Stimulated activated CD8-positive, alpha-beta memory T cell treated with anti-CD3 and anti-CD28 coated beads, Interleukin-12 subunit alpha, Interleukin-12 subunit beta, amount 100 ng/mL, for 24 hours (primary cell): ENCODE measurements around the gene PHKB.
"Not testable (repeated sequence)": the region's sequence is repeated elsewhere in the genome, so short reads cannot be mapped to it uniquely, and the experiment has no call there.

Experiments used
- DNase-seq: peaks from one replicate; pipeline ENCODE4 v3.0.0-alpha.2; 2020; ENCODE audit errors: extremely low read depth

PHKB gene

DNA sequence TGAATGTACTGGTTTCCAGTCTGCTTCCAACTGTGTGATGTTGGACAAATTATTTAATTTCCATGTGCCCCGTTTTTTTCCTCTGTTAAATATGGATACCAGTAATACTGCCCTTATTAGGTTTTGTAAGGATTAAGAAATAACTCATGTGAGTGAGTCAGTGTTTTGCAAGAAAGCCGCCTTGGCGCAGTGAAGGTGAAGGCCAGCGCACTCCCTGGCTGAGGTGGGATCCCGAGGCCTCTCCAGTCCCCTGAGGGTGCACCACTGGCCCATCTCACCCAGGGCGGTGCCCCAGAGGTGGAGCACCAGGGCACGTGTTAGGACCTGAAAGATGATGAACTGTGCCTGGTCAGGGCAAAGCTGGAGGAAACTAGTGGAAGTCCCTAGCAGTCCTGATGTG lies 43.5 kb downstream of the PHKB start:
- DNase-seq, result no peak

DNA sequence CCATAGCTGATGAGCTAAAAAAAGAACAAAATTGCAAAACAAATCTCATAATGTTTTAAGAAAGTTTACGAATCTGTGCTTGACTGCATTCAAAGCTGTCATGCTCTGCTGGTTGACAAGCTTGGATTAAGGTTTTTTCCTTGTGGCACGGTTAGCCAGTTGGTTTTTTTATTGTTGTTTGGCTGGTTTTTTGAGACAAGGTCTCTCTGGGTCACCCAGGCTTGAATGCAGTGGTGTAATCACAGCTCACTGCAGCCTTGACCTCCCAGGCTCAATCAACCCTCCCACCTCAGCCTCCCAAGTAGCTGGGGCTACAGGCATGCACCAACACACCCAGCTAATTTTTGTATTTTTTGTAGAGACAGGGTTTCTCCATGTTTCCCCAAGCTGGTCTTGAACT lies 45.7 kb downstream of the PHKB start:
- no peak for DNase-seq

DNA sequence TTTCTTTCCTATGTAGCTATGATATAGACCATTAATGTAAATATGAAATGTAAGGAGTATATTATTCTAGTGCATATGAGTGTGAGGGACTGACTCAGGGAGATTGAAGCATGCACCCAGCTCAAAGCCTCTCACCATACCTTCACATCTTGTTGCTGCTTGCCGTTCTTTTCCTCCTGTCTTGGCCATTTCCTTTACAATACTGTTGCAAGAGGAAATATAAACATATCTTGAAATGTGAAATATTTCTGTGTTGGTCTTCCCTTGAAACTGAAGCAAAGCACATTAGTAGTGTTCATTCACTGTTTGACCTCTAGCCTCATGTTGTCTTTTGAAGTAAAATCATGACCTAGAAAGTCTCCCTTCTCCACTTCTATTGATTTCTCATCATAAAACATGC lies 46.6 kb downstream of the PHKB start:
- DNase-seq, result no peak

DNA sequence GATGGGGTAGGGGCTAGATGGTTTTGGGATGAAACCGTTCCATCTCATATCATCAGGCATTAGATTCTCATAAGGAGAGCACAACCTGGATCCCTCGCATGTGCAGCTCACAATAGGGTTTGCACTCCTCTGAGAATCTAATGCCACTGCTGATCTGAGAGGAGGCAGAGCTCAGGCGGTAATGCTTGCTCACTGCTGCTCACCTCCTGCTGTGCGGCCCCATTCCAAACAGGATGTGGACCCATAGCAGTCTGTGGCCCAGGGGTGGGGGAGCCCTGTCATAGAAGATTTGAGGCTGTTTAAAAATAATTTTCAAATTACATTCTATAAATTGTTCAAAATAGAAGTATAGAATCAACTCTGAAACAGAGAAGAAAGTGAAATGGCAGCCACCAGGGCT lies 50.8 kb downstream of the PHKB start:
- DNase-seq, result no peak

DNA sequence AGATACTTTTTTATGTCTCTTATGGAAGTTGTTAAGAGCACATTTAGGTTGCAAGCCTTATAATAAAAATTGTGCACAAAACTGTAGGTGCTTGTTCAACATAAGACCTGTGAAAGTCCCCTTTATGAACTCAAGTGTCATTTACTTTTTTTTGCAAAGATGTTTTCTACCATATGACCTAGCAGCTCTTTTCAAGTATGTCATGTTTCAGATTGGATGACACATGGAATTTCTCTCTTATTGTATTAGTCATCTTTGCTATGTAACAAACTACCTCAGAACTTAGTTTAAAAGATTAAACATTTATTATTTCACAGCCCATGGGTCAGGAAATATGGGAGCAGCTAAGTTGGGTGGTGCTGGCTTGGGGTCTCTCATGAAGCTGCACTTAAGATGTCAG lies 57.9 kb downstream of the PHKB start:
- DNase-seq, result no peak

DNA sequence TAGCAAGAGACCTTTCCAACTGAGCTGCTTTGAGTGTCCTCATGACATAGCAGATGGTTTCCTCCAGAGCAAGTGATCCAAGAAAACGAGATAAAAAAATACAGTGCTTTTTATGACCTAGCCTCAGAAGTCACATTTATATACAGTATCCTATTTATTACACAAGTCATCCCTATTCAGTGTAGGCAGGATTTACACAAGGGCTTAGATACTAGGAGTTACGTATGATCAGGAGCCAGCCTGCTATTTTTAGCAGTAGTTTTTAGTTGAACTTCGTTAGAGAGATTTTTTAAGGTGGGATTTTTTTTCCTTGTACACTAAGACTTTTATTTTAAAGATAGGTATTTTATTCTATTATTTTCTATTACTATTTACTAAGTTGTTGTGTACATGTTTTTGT lies 58.4 kb downstream of the PHKB start:
- DNase-seq, result no peak

DNA sequence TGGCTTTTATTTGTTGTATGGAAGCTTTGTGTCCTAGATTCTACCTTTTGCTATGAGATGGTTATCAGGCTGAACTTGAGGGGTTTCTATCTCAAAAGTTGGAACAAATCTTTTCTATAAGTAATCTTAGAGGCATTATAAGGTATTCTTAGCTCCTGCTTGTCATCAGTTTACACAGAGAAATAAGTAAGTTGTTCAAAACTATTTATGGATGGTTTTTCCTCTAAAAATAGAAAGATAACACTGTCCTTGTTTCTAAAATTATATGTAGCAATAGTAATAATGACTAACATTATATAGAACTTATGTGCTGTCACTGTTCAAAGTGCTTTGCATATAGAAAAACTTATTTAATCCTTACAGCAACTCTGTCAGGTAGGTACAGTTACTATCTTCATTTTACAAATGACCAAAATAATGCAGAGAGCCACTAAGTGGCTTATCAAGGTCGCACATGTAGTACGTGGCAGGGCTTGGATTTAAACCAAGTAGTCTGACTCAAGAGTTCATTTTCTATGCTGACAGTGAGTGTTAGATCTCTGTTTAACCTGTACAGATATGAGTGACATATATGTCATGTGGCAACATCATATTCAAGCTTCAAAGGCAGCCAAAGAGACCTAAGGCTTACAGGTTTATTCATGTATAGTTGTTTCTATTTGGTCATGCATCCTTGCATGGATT lies 59.0 kb downstream of the PHKB start:
- DNase-seq, result no peak

DNA sequence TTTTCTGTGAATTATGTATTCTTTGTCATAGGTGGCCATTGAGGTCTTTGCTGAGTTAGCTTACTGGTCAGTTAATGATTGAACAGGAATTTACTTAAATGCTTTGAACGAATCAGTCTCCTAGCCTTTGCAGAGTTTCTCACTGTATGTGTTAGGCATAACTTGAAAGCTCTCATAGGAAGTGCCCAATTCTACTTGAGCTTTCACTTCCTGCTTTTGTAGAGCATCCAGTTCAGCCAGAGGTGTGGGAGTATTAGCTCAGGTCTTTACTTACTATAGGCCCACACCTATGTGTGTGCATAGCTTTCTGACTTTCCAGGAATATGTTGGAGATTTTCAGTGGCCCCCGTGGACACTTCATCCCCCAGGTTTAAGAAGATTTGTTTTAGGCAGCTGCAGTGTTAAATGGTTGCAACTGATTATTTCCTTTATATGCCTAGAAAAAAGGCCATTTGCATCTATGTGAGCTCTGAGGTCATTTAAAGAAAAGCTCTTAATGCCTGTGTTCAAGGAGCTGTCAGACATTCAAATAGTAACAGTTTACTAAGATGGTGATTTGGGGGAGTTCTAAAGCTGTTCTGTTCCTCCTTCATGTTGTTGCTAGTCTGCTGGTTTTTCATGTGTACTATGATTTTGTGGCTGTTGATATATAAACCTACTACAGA lies 62.3 kb downstream of the PHKB start:
- no peak for DNase-seq

DNA sequence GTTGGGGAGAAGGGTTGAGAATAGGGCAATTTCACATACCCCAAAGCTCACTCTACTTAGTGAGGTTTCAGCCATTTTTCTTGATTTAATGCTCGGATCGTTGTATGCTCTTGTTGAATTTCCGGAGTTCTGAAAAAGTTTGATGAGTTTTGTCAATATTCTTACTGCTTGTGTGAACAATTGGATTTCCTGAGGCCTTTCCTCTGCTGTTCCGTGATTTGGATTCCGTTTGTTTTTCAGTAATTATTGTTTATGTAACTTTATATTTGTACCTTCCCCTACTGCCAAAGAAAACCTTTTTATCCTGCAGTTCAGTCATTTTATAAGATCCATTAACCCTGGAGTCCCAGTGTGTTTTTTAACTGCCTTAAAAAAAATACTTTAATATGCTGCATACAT lies 62.9 kb downstream of the PHKB start:
- DNase-seq, result no peak

DNA sequence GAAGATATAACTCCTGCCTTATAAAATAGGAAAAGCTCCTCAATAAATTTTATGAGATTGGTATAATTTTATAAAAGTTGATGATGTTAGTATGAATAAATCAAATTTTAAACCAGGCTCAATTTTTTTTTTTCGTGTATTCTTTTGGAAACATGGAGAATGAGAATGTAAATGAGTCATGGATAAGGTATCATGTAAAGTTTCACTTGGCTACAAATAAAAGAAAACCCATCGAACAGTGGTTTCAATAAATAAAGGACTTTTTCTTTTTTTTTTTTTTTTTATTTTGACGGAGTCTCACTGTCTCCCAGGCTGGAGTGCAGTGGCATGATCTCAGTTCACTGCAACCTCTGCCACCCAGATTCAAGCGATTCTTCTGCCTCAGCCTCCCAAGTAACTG lies 67.3 kb downstream of the PHKB start:
- DNase-seq, result no peak

DNA sequence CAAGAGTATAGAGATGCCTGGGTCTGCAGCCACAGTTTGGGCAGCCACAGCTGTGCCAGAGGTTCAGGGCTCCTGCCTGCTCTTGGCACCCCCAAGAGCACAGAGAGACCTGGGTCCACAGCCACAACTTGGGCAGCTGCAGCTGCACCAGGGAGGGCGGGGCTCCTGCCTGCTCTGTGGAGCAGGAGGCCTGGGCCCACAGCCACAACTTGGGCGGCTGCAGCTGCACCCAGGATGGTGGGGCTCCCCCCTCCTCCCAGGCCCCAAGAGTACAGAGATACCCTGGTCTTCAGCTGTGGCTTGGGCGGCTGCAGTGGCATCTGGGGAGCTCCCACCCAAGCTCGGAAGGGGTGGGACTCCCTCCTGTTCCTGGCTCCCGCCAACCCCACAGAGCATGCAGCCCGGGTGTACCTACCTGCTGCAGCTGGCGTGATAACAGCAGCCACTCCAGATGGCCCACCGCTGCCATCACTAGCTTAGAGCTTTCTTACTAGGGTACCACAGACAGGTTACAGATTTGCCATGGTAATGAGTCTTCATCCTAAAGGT lies 72.7 kb downstream of the PHKB start:
- no peak for DNase-seq

DNA sequence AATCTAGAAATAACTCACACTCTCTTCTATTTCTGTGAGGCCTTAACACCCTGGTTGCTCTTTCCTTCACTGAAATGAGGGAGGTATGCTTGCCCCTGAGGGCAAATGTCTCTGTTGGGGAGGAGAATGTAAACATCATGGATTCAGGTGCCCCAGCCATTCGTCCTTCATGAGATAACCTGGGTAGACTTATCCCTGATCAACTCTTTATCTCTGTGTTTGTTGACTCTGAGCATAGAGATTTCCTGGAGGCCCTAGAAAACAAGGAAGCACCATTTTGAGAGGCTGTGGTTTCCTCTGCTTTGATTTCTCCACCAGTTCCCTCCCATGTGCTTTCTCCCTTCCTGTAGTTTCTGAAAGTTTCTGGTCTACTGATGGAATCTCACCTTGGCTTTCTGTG lies 77.3 kb downstream of the PHKB start:
- DNase-seq, result no peak

DNA sequence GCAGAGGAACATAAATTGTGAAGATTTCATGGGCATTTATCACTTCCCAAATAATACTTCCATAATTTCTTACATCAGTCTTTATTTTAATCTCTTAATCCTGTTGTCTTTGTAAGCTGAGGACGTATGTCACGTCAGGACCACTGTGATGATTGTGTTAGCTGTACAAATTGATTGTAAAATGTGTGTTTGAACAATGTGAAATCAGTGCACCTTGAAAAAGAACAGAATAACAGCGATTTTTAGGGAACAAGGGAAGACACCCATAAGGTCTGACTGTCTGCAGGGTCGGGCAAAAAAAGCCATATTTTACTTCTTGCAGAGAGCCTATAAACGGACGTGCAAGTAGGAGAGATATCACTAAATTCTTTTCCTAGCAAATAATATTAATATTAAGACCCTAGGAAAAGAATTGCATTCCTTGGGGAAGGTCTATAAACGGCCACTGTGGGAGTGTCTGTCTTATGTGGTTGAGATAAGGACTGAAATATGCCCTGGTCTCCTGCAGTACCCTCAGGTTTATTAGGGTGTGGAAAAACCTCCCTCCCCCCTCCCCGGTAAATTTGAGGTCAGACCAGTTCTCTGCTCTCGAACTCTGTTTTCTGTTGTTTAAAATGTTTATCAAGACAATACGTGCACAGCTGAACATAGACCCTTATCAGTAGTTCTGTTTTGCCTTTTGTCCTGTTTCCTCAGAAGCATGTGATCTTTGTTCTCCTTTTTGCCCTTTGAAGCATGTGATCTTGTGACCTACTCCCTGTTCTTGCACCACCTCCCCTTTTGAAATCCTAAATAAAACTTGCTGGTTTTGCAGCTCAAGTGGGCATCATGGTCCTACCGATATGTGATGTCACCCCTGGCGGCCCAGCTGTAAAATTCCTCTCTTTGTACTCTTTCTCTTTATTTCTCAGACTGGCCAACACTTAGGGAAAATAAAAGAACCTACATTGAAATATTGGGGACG lies 78.9 kb downstream of the PHKB start:
- DNase-seq, result not testable (repeated sequence)

DNA sequence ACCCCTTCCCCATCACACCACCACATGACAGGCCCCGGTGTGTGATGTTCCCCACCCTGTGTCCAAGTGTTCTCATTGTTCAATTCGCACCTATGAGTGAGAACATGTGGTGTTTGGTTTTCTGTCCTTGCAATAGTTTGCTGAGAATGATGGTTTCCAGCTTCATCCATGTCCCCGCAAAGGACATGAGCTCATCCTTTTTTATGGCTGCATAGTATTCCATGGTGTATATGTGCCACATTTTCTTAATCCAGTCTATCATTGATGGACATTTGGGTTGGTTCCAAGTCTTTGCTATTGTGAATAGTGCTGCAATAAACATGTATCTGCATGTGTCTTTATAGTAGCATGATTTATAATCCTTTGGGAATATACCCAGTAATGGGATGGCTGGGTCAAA lies 80.0 kb downstream of the PHKB start:
- DNase-seq, result not testable (repeated sequence)

DNA sequence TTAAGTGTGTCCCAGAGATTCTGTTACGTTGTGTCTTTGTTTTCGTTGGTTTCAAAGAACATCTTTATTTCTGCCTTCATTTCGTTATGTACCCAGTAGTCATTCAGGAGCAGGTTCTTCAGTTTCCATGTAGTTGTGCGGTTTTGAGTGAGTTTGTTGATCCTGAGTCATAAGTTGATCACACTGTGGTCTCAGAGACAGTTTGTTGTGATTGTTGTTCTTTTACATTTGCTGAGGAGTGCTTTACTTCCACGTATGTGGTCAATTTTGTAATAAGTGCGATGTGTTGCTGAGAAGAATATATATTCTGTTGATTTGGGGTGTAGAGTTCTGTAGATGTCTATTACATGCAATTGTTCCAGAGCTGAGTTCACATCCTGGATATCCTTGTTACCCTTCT lies 83.1 kb downstream of the PHKB start:
- DNase-seq, result not testable (repeated sequence)

DNA sequence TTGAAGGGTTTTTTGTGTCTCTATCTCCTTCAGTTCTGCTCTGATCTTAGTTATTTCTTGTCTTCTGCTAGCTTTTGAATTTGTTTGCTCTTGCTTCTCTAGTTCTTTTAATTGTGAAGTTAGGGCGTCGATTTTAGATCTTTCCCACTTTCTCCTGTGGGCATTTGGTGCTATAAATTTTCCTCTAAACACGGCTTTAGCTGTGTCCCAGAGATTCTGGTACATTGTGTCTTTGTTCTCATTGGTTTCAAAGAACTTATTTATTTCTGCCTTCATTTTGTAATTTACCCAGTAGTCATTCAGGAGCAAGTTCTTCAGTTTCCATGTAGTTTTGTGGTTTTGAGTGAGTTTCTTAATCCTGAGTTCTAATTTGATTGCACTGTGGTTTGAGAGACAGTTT lies 90.1 kb downstream of the PHKB start:
- DNase-seq, result not testable (repeated sequence)

DNA sequence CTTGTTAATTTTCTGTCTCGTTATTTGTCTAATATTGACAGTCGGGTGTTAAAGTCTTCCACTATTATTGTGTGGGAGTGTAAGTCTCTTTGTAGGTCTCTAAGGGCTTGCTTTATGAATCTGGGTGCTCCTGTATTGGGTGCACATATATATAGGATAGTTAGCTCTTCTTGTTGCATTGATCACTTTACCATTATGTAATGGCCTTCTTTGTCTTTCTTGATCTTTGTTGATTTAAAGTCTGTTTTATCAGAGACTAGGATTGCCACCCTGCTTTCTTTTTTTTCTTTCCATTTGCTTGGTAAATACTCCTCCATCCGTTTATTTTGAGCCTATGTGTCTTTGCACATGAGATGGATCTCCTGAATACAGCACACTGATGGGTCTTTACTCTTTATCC lies 90.6 kb downstream of the PHKB start:
- DNase-seq, result not testable (repeated sequence)

DNA sequence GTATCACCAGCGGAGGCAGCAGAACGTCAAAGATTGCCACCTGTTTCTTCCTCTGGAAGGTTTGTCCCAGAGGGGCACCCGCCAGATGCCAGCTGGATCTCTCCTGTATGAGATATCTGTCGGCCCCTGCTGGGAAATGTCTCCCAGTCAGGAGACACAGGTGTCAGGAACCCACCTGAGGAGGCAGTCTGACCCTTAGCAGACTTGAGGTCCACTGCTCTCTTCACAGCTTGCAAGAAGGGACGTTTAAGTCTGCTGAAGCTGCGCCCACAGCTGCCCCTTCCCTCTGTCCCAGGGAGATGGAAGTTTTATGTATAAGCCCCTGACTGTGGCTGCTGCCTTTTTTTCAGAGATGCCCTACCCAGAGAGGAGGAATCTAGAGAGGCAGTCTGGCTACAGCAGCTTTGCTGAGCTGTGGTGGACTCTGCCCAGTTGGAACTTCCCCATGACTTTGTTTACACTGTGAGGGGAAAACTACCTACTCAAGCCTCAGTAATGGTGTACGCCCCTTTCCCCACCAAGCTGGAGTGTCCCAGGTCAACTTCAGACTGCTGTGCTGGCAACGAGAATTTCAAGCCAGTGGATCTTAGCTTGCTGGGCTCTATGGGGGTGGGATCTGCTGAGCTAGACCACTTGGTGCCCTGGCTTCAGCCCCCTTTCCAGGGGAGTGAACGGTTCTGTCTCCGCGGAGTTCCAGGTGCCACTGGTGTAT lies 92.9 kb downstream of the PHKB start:
- DNase-seq, result no peak

DNA sequence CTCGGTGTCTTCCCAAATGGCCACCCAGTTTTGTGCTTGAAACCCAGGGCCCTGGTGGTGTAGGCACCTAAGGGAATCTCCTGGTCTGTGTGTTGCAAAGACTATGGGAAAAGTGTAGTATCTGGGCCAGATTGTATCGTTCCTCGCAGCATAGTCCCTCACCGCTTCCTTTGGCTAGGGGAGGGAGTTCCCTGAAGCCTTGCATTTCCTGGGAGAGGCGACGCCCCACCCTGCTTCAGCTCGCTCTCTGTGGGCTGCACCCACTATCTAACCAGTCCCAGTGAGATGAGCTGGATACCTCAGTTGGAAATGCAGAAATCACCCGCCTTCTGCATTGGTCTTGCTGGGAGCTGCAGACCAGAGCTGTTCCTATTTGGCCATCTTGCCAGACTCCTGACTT lies 93.5 kb downstream of the PHKB start:
- DNase-seq, result not testable (repeated sequence)

DNA sequence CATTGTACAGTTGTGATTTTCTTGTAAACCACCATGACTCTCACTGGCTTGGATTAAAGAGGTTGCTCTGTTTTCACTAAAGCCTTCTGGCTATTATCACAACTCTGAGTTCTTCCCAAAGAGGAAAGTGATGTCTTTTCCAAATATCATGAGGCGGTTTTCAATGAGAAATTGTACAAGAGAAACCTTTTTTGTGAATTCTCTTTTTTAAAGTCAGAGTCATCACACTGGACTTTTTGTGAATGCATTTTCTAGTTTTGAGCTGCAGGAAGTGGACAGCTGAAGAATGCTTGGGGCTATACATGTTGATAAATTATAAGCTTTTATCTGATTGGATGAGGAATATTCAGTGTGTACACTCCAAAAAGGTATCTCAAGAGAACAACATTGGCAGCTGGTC lies 100.2 kb downstream of the PHKB start:
- no peak for DNase-seq

DNA sequence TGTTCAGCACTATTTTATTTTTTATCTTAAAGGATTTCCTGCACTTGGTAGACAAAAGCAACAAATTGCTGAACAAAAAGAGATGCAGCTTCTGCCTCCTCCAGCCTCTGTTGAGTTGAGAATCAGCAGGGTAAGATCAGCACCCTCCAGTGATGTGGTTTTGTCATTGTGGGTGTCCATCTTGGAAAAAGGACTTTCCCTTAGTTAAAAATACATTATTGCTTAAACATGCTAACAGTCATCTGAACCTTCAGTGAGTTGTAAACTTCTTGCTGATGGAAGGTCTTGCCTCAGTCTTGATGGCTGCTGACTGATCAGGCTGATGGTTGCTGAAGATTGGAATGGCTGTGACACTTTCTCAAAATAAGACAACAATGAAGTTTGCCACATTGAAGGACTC lies 101.2 kb downstream of the PHKB start:
- no peak for DNase-seq

DNA sequence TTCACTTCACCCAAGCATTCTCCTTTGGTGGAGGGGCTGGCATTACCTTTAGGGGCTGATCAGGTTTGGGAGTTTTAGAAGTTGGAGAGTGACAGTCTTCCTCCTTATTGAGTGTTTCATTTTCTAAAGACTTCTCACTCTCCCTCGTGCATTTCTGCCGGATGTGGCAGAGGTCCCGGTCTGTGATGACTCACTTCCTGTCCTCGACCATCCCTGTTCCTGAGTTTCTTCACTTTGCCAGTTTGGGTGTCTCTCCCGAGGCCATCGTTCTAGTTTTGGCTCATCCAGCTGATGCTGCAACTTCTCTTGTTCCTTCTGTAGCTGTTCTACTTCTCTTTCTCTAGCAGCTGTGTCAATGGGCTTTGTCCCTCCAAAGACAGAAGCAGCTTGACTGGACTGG lies 104.3 kb downstream of the PHKB start:
- DNase-seq, result no peak
